Duodenal mucosa (tissue), 2 donors: Measurements from ENCODE around the gene RASA2.
"Not testable (repeated sequence)": the region's sequence is repeated elsewhere in the genome, so short reads cannot be mapped to it uniquely, and the experiment has no call there.

Experiments
- H3K27ac ChIP-seq: one replicate; pipeline ENCODE4 v1.7.0; 2013; ENCODE audit warnings: low read depth, low read length
- H3K27me3 ChIP-seq, 2 donors: one replicate each; pipeline ENCODE4 v1.7.0; 2013; ENCODE audit warnings: low read length in 2 of 2, control low read depth in 1 of 2; ENCODE audit not compliant: insufficient read depth in 2 of 2, control insufficient read depth in 1 of 2
- H3K36me3 ChIP-seq, 2 donors: one replicate each; pipeline ENCODE4 v1.7.0; 2013; ENCODE audit warnings: low read length in 2 of 2, control low read depth in 1 of 2; ENCODE audit not compliant: insufficient read depth in 2 of 2, control insufficient read depth in 1 of 2
- H3K4me1 ChIP-seq, 2 donors: one replicate each; pipeline ENCODE4 v1.7.0; 2013; ENCODE audit warnings: low read length in 2 of 2, control low read depth in 1 of 2; ENCODE audit not compliant: insufficient read depth in 2 of 2, control insufficient read depth in 1 of 2
- H3K4me3 ChIP-seq, 2 donors: one replicate each; pipeline ENCODE4 v1.7.0; 2013; ENCODE audit warnings: low read length in 2 of 2, low read depth in 1 of 2
- H3K9ac ChIP-seq, 2 donors: one replicate each; pipeline ENCODE4 v1.7.0; 2013; ENCODE audit warnings: low read length in 2 of 2, low read depth in 1 of 2
- H3K9me3 ChIP-seq, 2 donors: one replicate each; pipeline ENCODE4 v1.7.0; 2013; ENCODE audit warnings: low read length in 2 of 2, control low read depth in 1 of 2; ENCODE audit not compliant: control insufficient read depth in 1 of 2

Gene RASA2

GRCh38 chr3:141625506-141625905, 138.7 kb downstream of the RASA2 start:
- Histone ChIP-seq H3K4me3 (no peak overlapping the region), H3K27me3 (no peaks in the 10 kb centered on the region), H3K9me3 (peaks cover 0 to 8% of the 10 kb centered on the region in 2 donors), H3K9ac (no peak overlapping the region), H3K27ac (no peak overlapping the region), H3K36me3 (no peaks in the 10 kb centered on the region), H3K4me1 (no peaks in the 10 kb centered on the region)

- H3K9me3 ChIP-seq, H3K4me3 ChIP-seq, H3K4me1 ChIP-seq, H3K27ac ChIP-seq, H3K9ac ChIP-seq, H3K36me3 ChIP-seq, H3K27me3 ChIP-seq: not testable (repeated sequence)
These were observed 141.5 kb downstream of the RASA2 start for GRCh38 chr3:141628334-141628733.

- not testable (repeated sequence) for H3K27ac ChIP-seq, H3K4me3 ChIP-seq, H3K9ac ChIP-seq, H3K27me3 ChIP-seq, H3K36me3 ChIP-seq, H3K9me3 ChIP-seq, H3K4me1 ChIP-seq
These were observed 142.1 kb downstream of the RASA2 start for GRCh38 chr3:141628868-141629441.

GRCh38 chr3:141629976-141630375, 143.1 kb downstream of the RASA2 start:
- Histone ChIP-seq H3K9ac (no peak overlapping the region), H3K4me3 (no peak overlapping the region), H3K36me3 (no peaks in the 10 kb centered on the region)

GRCh38 chr3:141632779-141633374, 146.1 kb downstream of the RASA2 start:
- Histone ChIP-seq H3K27me3 (no peaks in the 10 kb centered on the region), H3K4me3 (no peak overlapping the region), H3K9me3 (peaks cover 0 to 8% of the 10 kb centered on the region in 2 donors), H3K27ac (no peak overlapping the region), H3K9ac (no peak overlapping the region), H3K36me3 (no peaks in the 10 kb centered on the region), H3K4me1 (no peaks in the 10 kb centered on the region)

More at GRCh38 chr3:141629976-141630375, 143.1 kb downstream of the RASA2 start:
- H3K27me3 ChIP-seq: no peaks in the 10 kb centered on the region
- H3K27ac ChIP-seq: no peak overlapping the region
- H3K9me3 ChIP-seq: peaks cover 0 to 8% of the 10 kb centered on the region in 2 donors
- H3K4me1 ChIP-seq: no peaks in the 10 kb centered on the region

- Histone ChIP-seq H3K36me3 (no peaks in the 10 kb centered on the region), H3K9me3 (no peaks in the 10 kb centered on the region), H3K4me1 (peaks cover 0 to 3% of the 10 kb centered on the region in 2 donors), H3K9ac (no peak overlapping the region), H3K27ac (no peak overlapping the region), H3K27me3 (no peaks in the 10 kb centered on the region), H3K4me3 (no peak overlapping the region)
These were observed 155.4 kb downstream of the RASA2 start for GRCh38 chr3:141642215-141642614.

- Histone ChIP-seq H3K9ac (no peak overlapping the region), H3K4me1 (peaks cover 0 to 3% of the 10 kb centered on the region in 2 donors), H3K4me3 (no peak overlapping the region), H3K27me3 (no peaks in the 10 kb centered on the region), H3K36me3 (no peaks in the 10 kb centered on the region), H3K9me3 (no peaks in the 10 kb centered on the region), H3K27ac (no peak overlapping the region)
These were observed 156.6 kb downstream of the RASA2 start for GRCh38 chr3:141643391-141643790.

- Histone ChIP-seq H3K9ac (no peak overlapping the region), H3K36me3 (no peaks in the 10 kb centered on the region), H3K27me3 (no peaks in the 10 kb centered on the region), H3K27ac (no peak overlapping the region), H3K4me1 (peaks cover 0 to 3% of the 10 kb centered on the region in 2 donors), H3K4me3 (no peak overlapping the region), H3K9me3 (no peaks in the 10 kb centered on the region)
These were observed 157.0 kb downstream of the RASA2 start for GRCh38 chr3:141643796-141644195.

- H3K9ac ChIP-seq: no peak overlapping the region
- peaks cover 0 to 3% of the 10 kb centered on the region in 2 donors for H3K4me1 ChIP-seq
- no peaks in the 10 kb centered on the region for H3K27me3 ChIP-seq
- H3K9me3 ChIP-seq: no peaks in the 10 kb centered on the region
- no peaks in the 10 kb centered on the region for H3K36me3 ChIP-seq
- H3K27ac ChIP-seq: no peak overlapping the region
- no peak overlapping the region for H3K4me3 ChIP-seq
These were observed 158.1 kb downstream of the RASA2 start for GRCh38 chr3:141644931-141645330.

- H3K4me3 ChIP-seq: no peak overlapping the region
- H3K9me3 ChIP-seq: no peaks in the 10 kb centered on the region
- H3K4me1 ChIP-seq: peaks cover 0 to 3% of the 10 kb centered on the region in 2 donors
- H3K9ac ChIP-seq: no peak overlapping the region
- no peaks in the 10 kb centered on the region for H3K36me3 ChIP-seq
- H3K27me3 ChIP-seq: no peaks in the 10 kb centered on the region
- H3K27ac ChIP-seq: no peak overlapping the region
These were observed 160.1 kb downstream of the RASA2 start for GRCh38 chr3:141646760-141647561.
